Large intestine (tissue), 12 donors: ENCODE data around the gene COA6. TPM values are rescaled to one million over a fixed set of nuclear protein-coding genes. Genes with fewer than 3 reads are reported as not detected.

Experiments used
- DNase-seq, 2 donors: peaks; one replicate each; pipeline versions ENCODE4 v3.0.0 to v3.0.0-alpha.2; 2013
- H3K27ac ChIP-seq: one replicate; pipeline ENCODE4 v1.5.1; 2013; ENCODE audit warnings: low read length
- H3K27me3 ChIP-seq: 2 replicates; pipeline ENCODE4 v1.6.1; 2013; ENCODE audit warnings: low read length; ENCODE audit not compliant: control insufficient read depth, insufficient read depth
- H3K36me3 ChIP-seq: 2 replicates; pipeline ENCODE4 v1.6.1; 2013; ENCODE audit warnings: low read length; ENCODE audit not compliant: control insufficient read depth, insufficient read depth
- H3K4me1 ChIP-seq: one replicate; pipeline ENCODE4 v1.6.1; 2013; ENCODE audit warnings: low read length; ENCODE audit not compliant: control insufficient read depth, insufficient read depth
- H3K4me3 ChIP-seq: one replicate; pipeline ENCODE4 v1.5.1; 2013; ENCODE audit warnings: low read length
- H3K9me3 ChIP-seq: one replicate; pipeline ENCODE4 v1.6.1; 2013; ENCODE audit warnings: mild to moderate bottlenecking, low read depth, low read length, moderate library complexity; ENCODE audit not compliant: control insufficient read depth
- WGBS: methylation state at CpG from one replicate; pipeline ENCODE4 v1.1.5; 2013; ENCODE audit warnings: low lambda C conversion rate; ENCODE audit not compliant: insufficient coverage; 5-methylcytosine and 5-hydroxymethylcytosine counted together
- long read RNA-seq, 11 donors: transcript quantifications; one replicate each; lab custom pipeline, GENCODE V29; 2026
- polyA plus RNA-seq: library from polyadenylated mRNA; unstranded; fragments of 120-200 nt; gene quantifications from one replicate; pipeline ENCODE4 v1.2.1, GENCODE V29; 2013

COA6 gene, protein sequence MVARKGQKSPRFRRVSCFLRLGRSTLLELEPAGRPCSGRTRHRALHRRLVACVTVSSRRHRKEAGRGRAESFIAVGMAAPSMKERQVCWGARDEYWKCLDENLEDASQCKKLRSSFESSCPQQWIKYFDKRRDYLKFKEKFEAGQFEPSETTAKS
- polyA plus RNA-seq: 46.8 TPM
- long read RNA-seq, donor 1, transcript COA6-201 (2 exons, 1,013 nt): minor isoform, 8 of 25 reads
- long read RNA-seq, donor 1, transcript COA6-203 (3 exons, 710 nt): major isoform, 16 of 25 reads
- long read RNA-seq, donor 1, partial matches to known transcripts: 0 of 25 reads
- long read RNA-seq, donor 1, other reads (novel, unspliced or antisense): 0 of 25 reads
- long read RNA-seq, donor 2, transcript COA6-202 (3 exons, 641 nt): minor isoform, 6 of 66 reads
- long read RNA-seq, donor 2, transcript COA6-201 (2 exons, 1,013 nt): minor isoform, 11 of 66 reads
- long read RNA-seq, donor 2, transcript COA6-203 (3 exons, 710 nt): major isoform, 49 of 66 reads
- long read RNA-seq, donor 2, partial matches to known transcripts: 0 of 66 reads
- long read RNA-seq, donor 2, other reads (novel, unspliced or antisense): 0 of 66 reads
- long read RNA-seq, donor 3: 0 reads
- long read RNA-seq, donor 4, transcript COA6-203 (3 exons, 710 nt): major isoform, 9 of 10 reads
- long read RNA-seq, donor 4, partial matches to known transcripts: 0 of 10 reads
- long read RNA-seq, donor 4, other reads (novel, unspliced or antisense): 0 of 10 reads
- long read RNA-seq, donor 5, transcript COA6-203 (3 exons, 710 nt): major isoform, 18 of 26 reads
- long read RNA-seq, donor 5, transcript COA6-201 (2 exons, 1,013 nt): minor isoform, 7 of 26 reads
- long read RNA-seq, donor 5, partial matches to known transcripts: 0 of 26 reads
- long read RNA-seq, donor 5, other reads (novel, unspliced or antisense): 0 of 26 reads
- long read RNA-seq, donor 6, transcript COA6-202 (3 exons, 641 nt): minor isoform, 5 of 66 reads
- long read RNA-seq, donor 6, transcript COA6-203 (3 exons, 710 nt): major isoform, 39 of 66 reads
- long read RNA-seq, donor 6, transcript COA6-201 (2 exons, 1,013 nt): minor isoform, 15 of 66 reads
- long read RNA-seq, donor 6, partial matches to known transcripts: 7 of 66 reads
- long read RNA-seq, donor 6, other reads (novel, unspliced or antisense): 0 of 66 reads
- long read RNA-seq, donor 7, transcript COA6-203 (3 exons, 710 nt): major isoform, 21 of 45 reads
- long read RNA-seq, donor 7, transcript COA6-201 (2 exons, 1,013 nt): minor isoform, 6 of 45 reads
- long read RNA-seq, donor 7, partial matches to known transcripts: 8 of 45 reads
- long read RNA-seq, donor 7, other reads (novel, unspliced or antisense): 6 of 45 reads
- long read RNA-seq, donor 8, transcript COA6-203 (3 exons, 710 nt): major isoform, 68 of 96 reads
- long read RNA-seq, donor 8, transcript COA6-202 (3 exons, 641 nt): minor isoform, 5 of 96 reads
- long read RNA-seq, donor 8, transcript COA6-201 (2 exons, 1,013 nt): minor isoform, 23 of 96 reads
- long read RNA-seq, donor 8, partial matches to known transcripts: 0 of 96 reads
- long read RNA-seq, donor 8, other reads (novel, unspliced or antisense): 0 of 96 reads
- long read RNA-seq, donor 9, transcript COA6-203 (3 exons, 710 nt): major isoform, 39 of 65 reads
- long read RNA-seq, donor 9, transcript COA6-201 (2 exons, 1,013 nt): minor isoform, 13 of 65 reads
- long read RNA-seq, donor 9, partial matches to known transcripts: 11 of 65 reads
- long read RNA-seq, donor 9, other reads (novel, unspliced or antisense): 0 of 65 reads
- long read RNA-seq, donor 10, transcript COA6-202 (3 exons, 641 nt): minor isoform, 9 of 77 reads
- long read RNA-seq, donor 10, transcript COA6-201 (2 exons, 1,013 nt): minor isoform, 20 of 77 reads
- long read RNA-seq, donor 10, transcript COA6-203 (3 exons, 710 nt): major isoform, 48 of 77 reads
- long read RNA-seq, donor 10, partial matches to known transcripts: 0 of 77 reads
- long read RNA-seq, donor 10, other reads (novel, unspliced or antisense): 0 of 77 reads
- long read RNA-seq, donor 11, transcript COA6-203 (3 exons, 710 nt): major isoform, 26 of 45 reads
- long read RNA-seq, donor 11, transcript COA6-201 (2 exons, 1,013 nt): minor isoform, 17 of 45 reads
- long read RNA-seq, donor 11, partial matches to known transcripts: 0 of 45 reads
- long read RNA-seq, donor 11, other reads (novel, unspliced or antisense): 0 of 45 reads

DNA sequence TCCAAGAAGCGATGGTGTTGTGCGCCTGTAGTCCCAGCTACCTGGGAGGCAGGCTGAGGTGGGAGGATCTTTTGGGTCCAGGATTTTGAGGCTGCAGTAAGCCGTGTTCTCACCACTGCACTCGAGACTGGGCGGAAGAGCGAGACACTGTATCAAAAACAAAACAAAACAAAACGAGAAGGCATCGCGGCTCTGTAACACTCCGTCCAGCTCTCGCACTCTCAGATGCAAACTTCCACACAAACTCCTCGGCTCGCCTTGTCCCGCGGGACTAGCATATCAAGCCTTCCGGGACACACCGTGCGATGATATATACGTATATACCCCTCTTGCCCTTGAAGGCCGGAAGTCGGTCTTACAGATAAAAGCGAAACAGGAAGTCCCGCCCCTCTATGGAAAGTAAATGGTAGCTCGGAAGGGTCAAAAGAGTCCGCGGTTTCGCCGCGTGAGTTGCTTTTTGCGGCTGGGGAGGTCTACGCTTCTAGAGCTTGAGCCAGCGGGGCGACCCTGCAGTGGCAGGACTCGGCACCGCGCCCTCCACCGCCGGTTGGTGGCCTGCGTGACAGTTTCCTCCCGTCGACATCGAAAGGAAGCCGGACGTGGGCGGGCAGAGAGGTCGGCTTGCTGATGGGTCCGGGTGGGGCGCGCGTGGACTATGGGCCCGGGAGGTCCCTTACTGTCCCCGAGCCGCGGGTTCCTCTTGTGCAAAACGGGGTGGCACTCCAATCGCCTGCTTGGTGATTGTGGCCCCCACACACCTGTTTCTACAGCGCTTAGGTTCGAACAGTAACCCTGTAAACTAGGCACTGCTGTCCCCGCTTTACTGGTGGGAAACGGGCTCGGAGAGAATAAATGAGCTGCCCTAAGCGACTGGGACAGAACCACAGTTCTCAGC lies at the start of gene COA6:
Gene COA6, plus strand, starts transcription at position 393 of the 895 bp plus-strand sequence. Its CDS starts 11 bp downstream, at position 404.
- H3K27me3 ChIP-seq: no peaks in the 10 kb centered on the region
- peak; percentile 91 to 98 for DNase-seq
- no CpG with 5 or more reads among the region's 62 CpGs for WGBS

DNA sequence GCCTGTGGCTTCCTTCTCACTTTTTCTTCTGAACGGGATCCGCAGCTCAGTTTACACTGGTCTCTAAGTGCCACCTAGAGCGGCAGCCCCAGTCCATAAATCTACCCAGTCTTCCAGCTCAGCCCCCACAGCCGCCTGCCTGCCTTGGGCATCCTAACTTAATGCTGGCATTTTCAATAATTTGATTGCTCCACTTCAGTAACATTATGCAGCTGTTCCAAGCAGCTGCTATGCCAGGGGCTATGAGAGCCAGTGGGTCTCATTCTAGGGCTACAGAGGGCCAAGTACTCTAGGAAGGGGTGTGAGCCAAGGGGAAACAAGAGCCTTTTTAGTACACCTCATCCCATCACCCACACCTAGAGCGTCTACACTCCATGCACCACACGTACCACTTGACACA lies 48.4 kb upstream of the COA6 start:
- H3K4me1 ChIP-seq: no peaks in the 10 kb centered on the region
- H3K27ac ChIP-seq: no peak overlapping the region
- H3K36me3 ChIP-seq: no peaks in the 10 kb centered on the region
- H3K27me3 ChIP-seq: peaks cover 30% of the 10 kb centered on the region
- DNase-seq: no peak
- no peak overlapping the region for H3K4me3 ChIP-seq
- no peaks in the 10 kb centered on the region for H3K9me3 ChIP-seq
- no CpG with 5 or more reads among the region's 6 CpGs for WGBS

More for the DNA sequence above, at the start of gene COA6:
- H3K9me3 ChIP-seq: no peaks in the 10 kb centered on the region
- H3K27ac ChIP-seq: peak within 1 kb of the TSS; percentile 92
- H3K36me3 ChIP-seq: peaks cover 26% of the 10 kb centered on the region
- peak within 1 kb of the TSS; percentile 78 for H3K4me3 ChIP-seq
- H3K4me1 ChIP-seq: peaks cover 6% of the 10 kb centered on the region

DNA sequence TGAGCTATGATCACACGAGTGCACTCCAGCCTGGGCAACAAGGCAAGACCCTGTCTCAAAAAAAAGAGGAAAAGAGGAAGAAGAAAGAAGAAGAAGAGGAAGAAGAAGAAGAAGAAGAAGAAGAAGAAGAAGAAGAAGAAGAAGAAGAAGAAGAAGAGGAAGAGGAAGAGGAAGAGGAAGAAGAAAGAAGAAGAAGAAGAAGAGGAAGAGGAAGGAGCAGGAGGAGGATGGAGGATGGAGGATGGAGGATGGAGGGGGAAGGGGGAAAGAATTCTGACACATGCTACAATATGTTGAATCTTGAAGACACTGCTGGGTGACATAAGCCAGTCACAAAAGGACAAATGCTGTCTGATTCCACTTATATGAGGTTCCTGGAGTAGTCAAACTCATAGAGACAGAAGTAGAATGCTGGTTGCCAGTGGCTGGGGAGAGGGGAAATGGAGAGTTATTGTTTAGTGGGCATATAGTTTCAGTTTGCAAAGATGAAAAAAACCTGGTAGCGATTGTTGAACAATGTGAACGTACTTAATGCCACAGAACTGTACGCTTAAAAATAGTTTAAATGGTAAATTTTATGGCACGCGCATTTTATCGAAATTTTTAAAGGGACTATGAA lies 47.3 kb upstream of the COA6 start:
- Histone ChIP-seq H3K27me3 (peaks cover 30% of the 10 kb centered on the region), H3K27ac (no peak overlapping the region), H3K36me3 (no peaks in the 10 kb centered on the region), H3K4me1 (no peaks in the 10 kb centered on the region), H3K4me3 (no peak overlapping the region), H3K9me3 (no peaks in the 10 kb centered on the region)
- WGBS: 91% methylated on average over 1 of the region's 7 CpGs
- no peak for DNase-seq

DNA sequence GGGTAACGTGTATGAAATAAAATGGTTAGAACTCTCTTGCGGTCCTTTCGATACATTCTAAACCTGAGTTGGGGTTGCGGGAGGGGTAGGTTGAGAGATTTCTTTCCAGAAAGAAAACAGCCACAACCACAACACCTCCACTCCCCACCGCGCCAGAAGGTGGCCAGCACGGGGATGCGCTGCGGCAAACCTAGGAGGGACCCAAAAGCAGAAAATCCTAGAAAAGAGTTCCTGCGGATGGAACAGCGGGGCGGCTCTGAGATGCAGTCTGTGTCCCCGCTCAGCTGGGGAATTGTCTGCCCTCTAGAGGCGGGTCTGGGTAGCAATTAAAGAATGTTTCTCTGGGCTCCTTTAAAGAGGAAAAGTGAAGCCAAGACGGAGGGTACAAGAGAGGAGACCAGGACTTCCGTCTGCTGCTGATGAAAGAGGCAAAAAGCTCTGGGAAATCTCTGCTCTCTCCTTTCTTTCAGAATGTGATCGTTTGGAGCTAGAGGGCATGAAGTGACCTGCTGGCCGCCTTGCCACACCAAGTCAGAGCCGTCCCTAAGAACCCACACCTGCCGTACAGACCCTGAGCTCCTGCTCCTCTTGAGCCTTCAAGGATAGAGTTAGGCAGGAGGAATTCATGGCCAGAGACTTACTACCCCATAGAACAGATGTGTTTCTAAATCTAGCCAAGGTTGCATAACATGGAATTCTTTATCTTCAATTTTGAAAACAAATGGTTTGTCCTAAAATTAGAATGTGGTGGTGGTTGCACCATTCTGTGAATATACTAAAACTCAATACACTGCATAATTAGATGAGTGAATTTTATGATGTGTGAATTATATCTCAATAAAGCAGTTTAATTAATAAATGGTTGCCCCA lies 46.5 kb upstream of the COA6 start:
- WGBS: no CpG with 5 or more reads among the region's 20 CpGs

DNA sequence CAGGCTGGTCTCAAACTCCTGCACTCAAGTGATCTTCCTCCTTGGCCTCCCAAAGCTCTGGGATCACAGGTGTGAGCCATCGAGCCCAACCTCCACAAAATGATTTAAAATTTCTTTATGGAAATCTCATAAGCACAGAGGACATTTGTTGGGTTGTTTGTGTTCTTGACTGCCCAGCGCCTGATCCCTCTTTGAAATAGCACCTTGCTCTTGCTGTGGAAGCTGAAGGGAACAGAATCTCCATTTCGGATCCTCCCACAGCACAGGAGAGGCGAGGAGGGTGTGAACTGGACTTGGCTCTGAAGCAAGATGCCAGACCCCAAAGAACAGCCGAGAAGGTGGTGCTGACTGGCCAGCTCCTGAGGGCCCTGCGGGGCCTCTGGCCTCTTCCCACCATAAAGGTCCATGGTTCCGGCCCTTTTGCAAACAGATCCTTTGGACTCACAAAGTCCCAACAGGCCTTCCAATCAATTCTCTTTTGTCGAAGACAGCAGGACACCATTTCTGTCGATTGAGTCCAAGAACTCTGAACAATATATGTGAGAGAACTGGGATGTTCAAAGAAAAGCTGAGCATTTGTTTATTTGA lies 45.6 kb upstream of the COA6 start:
- Histone ChIP-seq H3K36me3 (no peaks in the 10 kb centered on the region), H3K4me3 (no peak overlapping the region), H3K4me1 (no peaks in the 10 kb centered on the region), H3K27me3 (peaks cover 30% of the 10 kb centered on the region), H3K27ac (no peak overlapping the region), H3K9me3 (no peaks in the 10 kb centered on the region)
- WGBS: no CpG with 5 or more reads among the region's 9 CpGs
- DNase-seq: peak; percentile 8 to 23

More for the DNA sequence above, 46.5 kb upstream of the COA6 start:
- H3K36me3 ChIP-seq: no peaks in the 10 kb centered on the region
- peaks cover 30% of the 10 kb centered on the region for H3K27me3 ChIP-seq
- H3K4me3 ChIP-seq: no peak overlapping the region
- peak; percentile 6 to 46 for DNase-seq
- no peak overlapping the region for H3K27ac ChIP-seq
- H3K4me1 ChIP-seq: no peaks in the 10 kb centered on the region
- no peaks in the 10 kb centered on the region for H3K9me3 ChIP-seq

DNA sequence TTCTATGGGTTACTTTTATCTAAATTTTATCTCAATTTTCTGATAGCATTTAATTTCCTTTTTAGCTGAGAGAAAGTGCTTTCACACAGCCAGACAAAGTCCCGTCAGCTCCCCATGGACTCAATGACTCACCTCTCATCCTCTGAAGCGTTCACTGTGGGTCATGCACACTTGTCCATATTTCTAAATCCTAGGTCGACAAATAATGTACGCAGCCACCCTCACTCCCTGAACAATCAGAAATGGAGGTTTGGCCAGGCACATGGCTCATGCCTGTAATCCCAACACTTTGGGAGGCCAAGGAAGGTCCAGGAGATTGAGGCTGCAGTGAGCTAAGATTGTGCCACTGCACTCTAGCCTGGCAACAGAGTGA lies 42.4 kb upstream of the COA6 start:
- no CpG with 5 or more reads among the region's 4 CpGs for WGBS
- no peaks in the 10 kb centered on the region for H3K36me3 ChIP-seq
- no peaks in the 10 kb centered on the region for H3K9me3 ChIP-seq
- H3K27ac ChIP-seq: no peak overlapping the region
- H3K4me3 ChIP-seq: no peak overlapping the region
- no peak for DNase-seq
- H3K4me1 ChIP-seq: no peaks in the 10 kb centered on the region
- H3K27me3 ChIP-seq: peaks cover 7% of the 10 kb centered on the region

DNA sequence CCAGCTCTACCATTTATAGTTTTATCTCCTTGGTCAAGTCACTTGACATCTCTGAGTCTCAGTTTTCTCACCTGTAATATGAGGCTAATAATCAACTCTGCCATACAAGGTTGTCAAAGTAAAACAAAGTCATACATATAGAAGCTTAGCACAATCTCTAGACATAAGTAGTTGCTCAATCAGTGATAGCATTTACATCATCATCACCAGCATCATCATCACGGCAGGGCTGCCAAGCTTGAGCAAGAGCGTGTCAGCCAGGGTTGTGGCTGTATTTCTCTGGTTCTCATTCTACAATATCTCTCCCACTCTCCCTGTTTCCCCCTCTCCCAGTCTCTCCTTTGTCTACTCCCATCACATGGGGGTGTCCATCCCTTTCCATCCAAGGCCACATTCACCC lies 41.7 kb upstream of the COA6 start:
- no peak for DNase-seq
- WGBS: 100% methylated on average over 1 of the region's 2 CpGs
- H3K4me1 ChIP-seq: no peaks in the 10 kb centered on the region
- H3K9me3 ChIP-seq: no peaks in the 10 kb centered on the region
- H3K27ac ChIP-seq: no peak overlapping the region
- peaks cover 4% of the 10 kb centered on the region for H3K27me3 ChIP-seq
- no peak overlapping the region for H3K4me3 ChIP-seq
- no peaks in the 10 kb centered on the region for H3K36me3 ChIP-seq
